ENCODE results near the gene SPG7.

Gene SPG7

DNA sequence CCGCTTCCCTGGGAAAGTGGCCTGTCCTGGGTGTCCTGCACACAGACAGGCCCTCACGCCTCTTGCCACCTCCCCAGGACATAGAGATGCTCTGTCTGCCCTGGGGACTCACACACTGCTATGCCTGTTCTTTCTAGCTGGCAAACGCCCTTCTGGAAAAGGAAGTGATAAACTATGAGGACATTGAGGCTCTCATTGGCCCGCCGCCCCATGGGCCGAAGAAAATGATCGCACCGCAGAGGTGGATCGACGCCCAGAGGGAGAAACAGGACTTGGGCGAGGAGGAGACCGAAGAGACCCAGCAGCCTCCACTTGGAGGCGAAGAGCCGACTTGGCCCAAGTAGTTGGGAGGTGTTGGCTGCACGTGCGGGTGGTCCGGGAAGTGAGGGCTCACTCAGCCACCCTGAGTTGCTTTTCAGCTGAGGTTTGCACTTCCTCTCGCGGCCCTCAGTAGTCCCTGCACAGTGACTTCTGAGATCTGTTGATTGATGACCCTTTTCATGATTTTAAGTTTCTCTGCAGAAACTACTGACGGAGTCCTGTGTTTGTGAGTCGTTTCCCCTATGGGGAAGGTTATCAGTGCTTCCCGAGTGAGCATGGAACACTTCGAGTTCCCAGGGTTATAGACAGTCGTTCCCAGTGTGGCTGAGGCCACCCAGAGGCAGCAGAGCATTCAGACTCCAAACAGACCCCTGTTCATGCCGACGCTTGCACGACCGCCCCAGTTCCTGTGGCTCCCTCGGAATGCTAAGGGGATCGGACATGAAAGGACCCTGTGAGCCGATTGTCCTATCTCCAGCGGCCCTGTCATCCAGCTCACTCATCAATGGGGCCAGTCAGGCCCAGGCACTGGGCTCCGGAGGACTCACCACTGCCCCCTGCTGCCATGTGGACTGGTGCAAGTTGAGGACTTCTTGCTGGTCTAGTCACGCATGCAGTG is 48.8 kb downstream of the SPG7 start:
- FAIRE-seq (peak; percentile 75), DNase-seq (ENCODE audit: insufficient read length, low spot score) (peak; percentile 79)
- no peak for TF ChIP-seq POU2F2 (IDR thresholded peaks at IDR 0.05; ENCODE audit: low read depth, low read length)
- TF ChIP-seq SPI1 (IDR thresholded peaks at IDR 0.05; ENCODE audit: low read depth, low read length), result no peak
- TF ChIP-seq TAF1 (IDR thresholded peaks at IDR 0.05; ENCODE audit: low read depth, low read length), result no peak
- TF ChIP-seq PAX5 (IDR thresholded peaks at IDR 0.05; ENCODE audit: insufficient read depth, low read length, severe bottlenecking), result no peak
- TF ChIP-seq POLR2A (IDR thresholded peaks at IDR 0.05; ENCODE audit: low read depth, low read length), result no peak
- TF ChIP-seq POLR2AphosphoS5 (IDR thresholded peaks at IDR 0.05; ENCODE audit: low read depth, low read length), result no peak

DNA sequence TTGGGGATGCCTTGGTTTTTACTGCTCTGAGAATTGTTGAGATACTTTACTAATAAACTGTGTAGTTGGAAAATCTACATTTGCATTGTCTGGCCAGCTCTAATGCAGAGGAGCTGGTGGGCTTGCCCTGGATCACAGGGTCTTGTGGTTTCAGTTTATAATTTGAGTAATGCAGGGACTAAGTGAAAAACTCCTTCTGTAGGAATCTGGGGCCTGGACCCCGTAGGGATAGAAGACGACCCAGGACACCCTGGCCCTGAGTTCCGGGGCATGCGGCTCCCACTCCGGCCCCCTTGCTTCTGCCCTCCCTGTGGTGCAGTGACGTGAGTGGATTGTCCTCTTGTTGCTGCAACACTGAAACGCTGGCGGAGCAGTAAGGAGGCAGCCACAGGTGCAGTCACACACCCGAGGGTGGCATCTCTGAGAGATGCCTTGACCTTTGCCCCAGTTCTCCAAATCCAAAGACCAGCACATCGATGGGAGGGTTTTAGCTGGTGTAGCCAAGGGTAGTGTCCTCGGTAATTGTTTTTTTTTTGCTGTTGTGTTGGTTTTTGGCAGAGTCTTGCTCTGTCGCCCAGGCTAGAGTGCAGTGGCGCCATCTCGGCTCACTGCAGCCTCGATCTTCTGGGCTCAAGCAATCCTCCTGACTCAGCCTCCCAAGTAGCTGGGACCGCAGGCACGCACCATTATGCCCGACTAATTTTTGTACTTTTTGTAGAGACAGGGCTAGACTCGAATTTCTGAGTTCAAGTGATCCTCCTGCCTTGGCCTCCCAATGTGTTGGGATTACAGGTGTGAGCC is 49.7 kb downstream of the SPG7 start:
- FAIRE-seq (no peak), DNase-seq (ENCODE audit: insufficient read length, low spot score) (no peak)
- TF ChIP-seq POU2F2 (IDR thresholded peaks at IDR 0.05; ENCODE audit: low read depth, low read length), result no peak
- no peak for TF ChIP-seq TAF1 (IDR thresholded peaks at IDR 0.05; ENCODE audit: low read depth, low read length)
- no peak for TF ChIP-seq POLR2AphosphoS5 (IDR thresholded peaks at IDR 0.05; ENCODE audit: low read depth, low read length)
- no peak for TF ChIP-seq PAX5 (IDR thresholded peaks at IDR 0.05; ENCODE audit: insufficient read depth, low read length, severe bottlenecking)
- no peak for TF ChIP-seq POLR2A (IDR thresholded peaks at IDR 0.05; ENCODE audit: low read depth, low read length)
- no peak for TF ChIP-seq SPI1 (IDR thresholded peaks at IDR 0.05; ENCODE audit: low read depth, low read length)

DNA sequence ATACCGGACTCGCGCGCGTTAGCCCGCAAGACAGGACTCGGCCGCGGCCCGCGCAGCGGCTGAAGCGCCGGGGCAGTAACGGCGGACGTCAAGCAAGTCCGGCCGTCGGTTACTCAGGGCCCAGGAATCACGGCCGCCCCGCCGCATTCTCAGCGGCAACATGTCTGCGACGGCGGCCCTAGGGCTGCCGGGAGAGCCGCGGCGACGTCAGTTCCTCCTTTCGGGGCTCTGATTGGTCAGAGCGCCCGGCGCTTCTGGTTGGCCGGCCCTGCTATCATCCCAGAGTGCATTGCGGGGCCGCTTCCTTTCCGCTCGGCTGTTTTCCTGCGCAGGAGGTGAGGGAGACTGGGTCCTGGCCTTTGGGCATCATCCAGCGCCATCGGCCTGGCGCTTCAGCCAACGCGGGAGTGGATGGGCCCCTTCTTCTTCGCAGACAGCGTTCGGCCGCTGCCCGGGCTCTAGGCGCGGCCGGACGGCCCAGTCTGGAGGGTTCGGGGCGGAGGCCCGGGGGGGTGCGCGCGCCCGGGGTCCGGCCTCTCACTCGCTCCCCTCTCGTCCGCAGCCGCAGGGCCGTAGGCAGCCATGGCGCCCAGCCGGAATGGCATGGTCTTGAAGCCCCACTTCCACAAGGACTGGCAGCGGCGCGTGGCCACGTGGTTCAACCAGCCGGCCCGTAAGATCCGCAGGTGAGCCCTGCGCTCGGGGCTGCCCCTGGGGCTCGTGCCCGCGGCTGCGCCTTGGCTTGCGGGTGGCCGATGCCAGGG is 52.4 kb downstream of the SPG7 start, which contains the start of gene RPL13:
Gene RPL13, plus strand, starts transcription at position 305 of the 764 bp plus-strand sequence. Its CDS starts 278 bp downstream, at position 583.
- FAIRE-seq (peak; percentile 75), DNase-seq (ENCODE audit: insufficient read length, low spot score) (peak; percentile 97)
- TF ChIP-seq PAX5 (IDR thresholded peaks at IDR 0.05; ENCODE audit: insufficient read depth, low read length, severe bottlenecking) (peak; percentile 5), TAF1 (IDR thresholded peaks at IDR 0.05; ENCODE audit: low read depth, low read length) (peak; percentile 100), POLR2A (IDR thresholded peaks at IDR 0.05; ENCODE audit: low read depth, low read length) (peak; percentile 99), SPI1 (IDR thresholded peaks at IDR 0.05; ENCODE audit: low read depth, low read length) (peak; percentile 65), POLR2AphosphoS5 (IDR thresholded peaks at IDR 0.05; ENCODE audit: low read depth, low read length) (peak; percentile 99), POU2F2 (IDR thresholded peaks at IDR 0.05; ENCODE audit: low read depth, low read length) (peak; percentile 90)

DNA sequence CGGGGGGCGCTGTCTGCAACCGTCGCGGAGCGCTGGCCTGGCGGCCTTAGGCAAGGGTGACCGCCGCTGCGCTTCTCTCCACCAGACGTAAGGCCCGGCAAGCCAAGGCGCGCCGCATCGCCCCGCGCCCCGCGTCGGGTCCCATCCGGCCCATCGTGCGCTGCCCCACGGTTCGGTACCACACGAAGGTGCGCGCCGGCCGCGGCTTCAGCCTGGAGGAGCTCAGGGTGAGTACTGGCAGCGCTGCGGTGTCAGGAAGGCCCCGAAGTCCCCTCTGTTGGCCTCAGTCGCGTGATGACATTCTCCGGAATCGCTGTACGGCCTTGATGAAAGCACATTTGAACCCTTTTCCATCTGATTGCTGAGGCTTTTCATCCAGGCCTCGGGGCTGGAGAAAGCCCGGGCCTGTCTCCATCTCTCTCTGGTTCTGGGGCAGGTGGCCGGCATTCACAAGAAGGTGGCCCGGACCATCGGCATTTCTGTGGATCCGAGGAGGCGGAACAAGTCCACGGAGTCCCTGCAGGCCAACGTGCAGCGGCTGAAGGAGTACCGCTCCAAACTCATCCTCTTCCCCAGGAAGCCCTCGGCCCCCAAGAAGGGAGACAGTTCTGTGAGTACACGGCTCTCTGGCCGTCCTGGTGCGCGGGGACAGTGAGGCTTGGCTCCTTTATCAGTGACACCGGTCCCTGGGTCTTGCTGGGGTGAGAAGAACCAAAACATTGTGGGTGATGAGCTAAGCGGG is 53.1 kb downstream of the SPG7 start:
- FAIRE-seq, result no peak
- TF ChIP-seq POU2F2 (IDR thresholded peaks at IDR 0.05; ENCODE audit: low read depth, low read length), result no peak
- no peak for TF ChIP-seq TAF1 (IDR thresholded peaks at IDR 0.05; ENCODE audit: low read depth, low read length)
- no peak for TF ChIP-seq POLR2A (IDR thresholded peaks at IDR 0.05; ENCODE audit: low read depth, low read length)
- TF ChIP-seq PAX5 (IDR thresholded peaks at IDR 0.05; ENCODE audit: insufficient read depth, low read length, severe bottlenecking), result no peak
- no peak for TF ChIP-seq POLR2AphosphoS5 (IDR thresholded peaks at IDR 0.05; ENCODE audit: low read depth, low read length)
- no peak for TF ChIP-seq SPI1 (IDR thresholded peaks at IDR 0.05; ENCODE audit: low read depth, low read length)
- DNase-seq (ENCODE audit: insufficient read length, low spot score), result no peak

DNA sequence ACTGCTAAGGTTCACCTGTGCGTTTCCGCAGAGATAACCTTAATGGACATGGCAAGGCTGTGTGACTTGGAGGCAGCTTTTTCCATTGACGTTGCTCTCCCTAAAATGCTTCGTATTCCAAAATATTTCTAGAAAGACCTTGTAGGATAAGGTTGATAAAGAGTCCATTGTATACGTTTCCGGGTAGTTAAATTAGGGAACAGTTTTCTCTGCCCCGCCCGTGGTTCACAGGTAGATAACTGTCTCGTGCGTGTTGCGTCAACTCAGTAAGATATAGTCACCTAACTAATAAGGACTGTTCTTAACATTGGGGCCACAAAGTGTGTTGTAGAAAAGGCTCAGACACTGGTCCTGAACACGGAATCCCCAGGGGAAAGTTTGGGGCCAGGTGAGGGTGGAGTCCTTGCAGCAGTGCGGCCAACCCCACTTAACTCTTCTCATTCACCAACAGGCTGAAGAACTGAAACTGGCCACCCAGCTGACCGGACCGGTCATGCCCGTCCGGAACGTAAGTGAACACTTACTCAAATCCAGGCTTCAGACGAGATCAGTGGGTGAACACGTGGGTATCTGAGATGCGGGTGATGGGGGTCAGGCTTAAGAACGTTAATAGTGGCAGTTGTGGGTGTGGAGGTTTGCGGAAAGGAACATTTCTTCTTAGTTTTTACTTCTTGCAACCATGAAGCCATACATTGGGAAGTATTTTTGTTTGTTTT is 53.8 kb downstream of the SPG7 start:
- TF ChIP-seq PAX5 (IDR thresholded peaks at IDR 0.05; ENCODE audit: insufficient read depth, low read length, severe bottlenecking) (no peak), SPI1 (IDR thresholded peaks at IDR 0.05; ENCODE audit: low read depth, low read length) (no peak), POU2F2 (IDR thresholded peaks at IDR 0.05; ENCODE audit: low read depth, low read length) (no peak), POLR2A (IDR thresholded peaks at IDR 0.05; ENCODE audit: low read depth, low read length) (peak; percentile 54), POLR2AphosphoS5 (IDR thresholded peaks at IDR 0.05; ENCODE audit: low read depth, low read length) (peak; percentile 22; the same call in 1 of the 2 replicates)
- DNase-seq (ENCODE audit: insufficient read length, low spot score) (no peak), FAIRE-seq (no peak)

DNA sequence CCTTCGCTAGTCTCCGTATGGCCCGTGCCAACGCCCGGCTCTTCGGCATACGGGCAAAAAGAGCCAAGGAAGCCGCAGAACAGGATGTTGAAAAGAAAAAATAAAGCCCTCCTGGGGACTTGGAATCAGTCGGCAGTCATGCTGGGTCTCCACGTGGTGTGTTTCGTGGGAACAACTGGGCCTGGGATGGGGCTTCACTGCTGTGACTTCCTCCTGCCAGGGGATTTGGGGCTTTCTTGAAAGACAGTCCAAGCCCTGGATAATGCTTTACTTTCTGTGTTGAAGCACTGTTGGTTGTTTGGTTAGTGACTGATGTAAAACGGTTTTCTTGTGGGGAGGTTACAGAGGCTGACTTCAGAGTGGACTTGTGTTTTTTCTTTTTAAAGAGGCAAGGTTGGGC is 54.7 kb downstream of the SPG7 start:
- DNase-seq (ENCODE audit: insufficient read length, low spot score) (no peak), FAIRE-seq (no peak)
- TF ChIP-seq POU2F2 (IDR thresholded peaks at IDR 0.05; ENCODE audit: low read depth, low read length) (no peak), PAX5 (IDR thresholded peaks at IDR 0.05; ENCODE audit: insufficient read depth, low read length, severe bottlenecking) (no peak), POLR2A (IDR thresholded peaks at IDR 0.05; ENCODE audit: low read depth, low read length) (no peak), TAF1 (IDR thresholded peaks at IDR 0.05; ENCODE audit: low read depth, low read length) (no peak), SPI1 (IDR thresholded peaks at IDR 0.05; ENCODE audit: low read depth, low read length) (no peak), POLR2AphosphoS5 (IDR thresholded peaks at IDR 0.05; ENCODE audit: low read depth, low read length) (no peak)

DNA sequence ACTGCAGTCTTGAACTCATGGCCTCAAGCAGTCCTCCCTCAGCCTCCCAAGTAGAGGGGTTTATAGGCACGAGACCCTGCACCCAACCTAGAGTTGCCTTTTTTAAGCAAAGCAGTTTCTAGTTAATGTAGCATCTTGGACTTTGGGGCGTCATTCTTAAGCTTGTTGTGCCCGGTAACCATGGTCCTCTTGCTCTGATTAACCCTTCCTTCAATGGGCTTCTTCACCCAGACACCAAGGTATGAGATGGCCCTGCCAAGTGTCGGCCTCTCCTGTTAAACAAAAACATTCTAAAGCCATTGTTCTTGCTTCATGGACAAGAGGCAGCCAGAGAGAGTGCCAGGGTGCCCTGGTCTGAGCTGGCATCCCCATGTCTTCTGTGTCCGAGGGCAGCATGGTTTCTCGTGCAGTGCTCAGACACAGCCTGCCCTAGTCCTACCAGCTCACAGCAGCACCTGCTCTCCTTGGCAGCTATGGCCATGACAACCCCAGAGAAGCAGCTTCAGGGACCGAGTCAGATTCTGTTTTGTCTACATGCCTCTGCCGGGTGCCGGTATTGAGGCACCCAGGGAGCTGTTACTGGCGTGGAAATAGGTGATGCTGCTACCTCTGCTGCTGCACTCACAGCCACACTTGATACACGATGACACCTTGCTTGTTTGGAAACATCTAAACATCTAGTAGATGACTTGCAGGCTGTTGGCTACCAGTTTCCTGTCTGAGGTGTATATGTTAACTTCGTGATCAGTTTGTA is 55.6 kb downstream of the SPG7 start:
- DNase-seq (ENCODE audit: insufficient read length, low spot score) (no peak), FAIRE-seq (no peak)
- TF ChIP-seq SPI1 (IDR thresholded peaks at IDR 0.05; ENCODE audit: low read depth, low read length) (no peak), TAF1 (IDR thresholded peaks at IDR 0.05; ENCODE audit: low read depth, low read length) (no peak), POLR2AphosphoS5 (IDR thresholded peaks at IDR 0.05; ENCODE audit: low read depth, low read length) (peak; percentile 85), PAX5 (IDR thresholded peaks at IDR 0.05; ENCODE audit: insufficient read depth, low read length, severe bottlenecking) (no peak), POU2F2 (IDR thresholded peaks at IDR 0.05; ENCODE audit: low read depth, low read length) (0 out of 2 replicates have a peak, but pooled peaks have one; percentile 18), POLR2A (IDR thresholded peaks at IDR 0.05; ENCODE audit: low read depth, low read length) (peak; percentile 77)
